Hepatocyte (in vitro differentiated cells): ENCODE measurements around the gene TDRD3. TPM values are rescaled to one million over a fixed set of nuclear protein-coding genes. Genes with fewer than 3 reads are reported as not detected.
A peak's percentile ranks its signal among the peaks of the same experiment; 100 is the strongest.

Experiments used
- DNase-seq: peaks from one replicate; pipeline ENCODE4 v3.0.0-alpha.2; 2016; ENCODE audit warnings: low spot score
- H2AFZ ChIP-seq: fragments of 200-600 bp; sonication (generic); 2 replicates; pipeline ENCODE4 v1.6.0; 2016; ENCODE audit warnings: antibody characterized with exemption, mild to moderate bottlenecking
- H3K27ac ChIP-seq: fragments of 200-600 bp; sonication (generic); 2 replicates; pipeline ENCODE4 v1.5.1; 2016; ENCODE audit warnings: mild to moderate bottlenecking
- H3K27me3 ChIP-seq: fragments of 200-600 bp; sonication (generic); 2 replicates; pipeline ENCODE4 v1.6.1; 2016
- H3K36me3 ChIP-seq: fragments of 200-600 bp; sonication (generic); replicated peaks from 2 replicates; pipeline ENCODE4 v1.5.1; 2016; ENCODE audit warnings: low read depth; ENCODE audit not compliant: insufficient read depth
- H3K4me1 ChIP-seq: fragments of 200-600 bp; sonication (generic); 2 replicates; pipeline ENCODE4 v1.5.1; 2016; ENCODE audit warnings: mild to moderate bottlenecking, moderate library complexity; ENCODE audit not compliant: insufficient read depth
- H3K4me2 ChIP-seq: fragments of 200-600 bp; sonication (generic); 2 replicates; pipeline ENCODE4 v1.6.0; 2016
- H3K4me3 ChIP-seq: fragments of 200-600 bp; sonication (generic); 2 replicates; pipeline ENCODE4 v1.5.1; 2016; ENCODE audit warnings: mild to moderate bottlenecking
- H3K79me2 ChIP-seq: fragments of 200-600 bp; sonication (generic); 2 replicates; pipeline ENCODE4 v1.6.0; 2017; ENCODE audit warnings: mild to moderate bottlenecking
- H3K9me2 ChIP-seq: fragments of 200-600 bp; sonication (generic); replicated peaks from 2 replicates; pipeline ENCODE4 v1.6.0; 2017; ENCODE audit warnings: mild to moderate bottlenecking; ENCODE audit not compliant: insufficient read depth
- H3K9me3 ChIP-seq: fragments of 200-600 bp; sonication (generic); 2 replicates; pipeline ENCODE4 v1.5.1; 2016; ENCODE audit warnings: low read depth, mild to moderate bottlenecking
- H4K20me1 ChIP-seq: fragments of 200-600 bp; sonication (generic); 2 replicates; pipeline ENCODE4 v1.6.0; 2016; ENCODE audit warnings: mild to moderate bottlenecking; ENCODE audit not compliant: insufficient read depth, poor library complexity, severe bottlenecking
- EZH2 ChIP-seq: fragments of 200-600 bp; sonication (generic); IDR thresholded peaks from 2 replicates; pipeline ENCODE4 v1.6.1; 2016; ENCODE audit warnings: antibody characterized with exemption, mild to moderate bottlenecking, borderline replicate concordance
- EZH2phosphoT487 ChIP-seq: fragments of 200-600 bp; sonication (generic); IDR thresholded peaks from one replicate; pipeline ENCODE4 v1.6.1; 2018; ENCODE audit warnings: antibody characterized with exemption, mild to moderate bottlenecking, low read depth, moderate library complexity; ENCODE audit not compliant: unreplicated experiment, severe bottlenecking
- WGBS: methylation state at CpG from one replicate; pipeline ENCODE4 v1.1.6; 2016; ENCODE audit warnings: low lambda C conversion rate; ENCODE audit errors: missing lambda C conversion rate; 5-methylcytosine and 5-hydroxymethylcytosine counted together
- polyA plus RNA-seq: library from polyadenylated mRNA; unstranded; fragments of >200 nt; fragmentation: Nextera tagmentation; extraction: Ambion mirVana; gene quantifications from 2 replicates; pipeline ENCODE4 v1.2.1, GENCODE V29; 2016
- total RNA-seq: library from RNA; depleted of rRNA; stranded (reverse); fragments of >200 nt; gene quantifications from 2 replicates; pipeline ENCODE4 v1.2.3, GENCODE V29; 2014
- TF ChIP-seq, protein P1 (sequence below): fragments of 200-600 bp; sonication (generic); IDR thresholded peaks from 2 replicates; pipeline ENCODE4 v1.5.1; 2016; ENCODE audit warnings: antibody characterized with exemption, mild to moderate bottlenecking; ENCODE audit not compliant: poor library complexity

Gene TDRD3
- total and polyA plus RNA-seq, 2 experiments from 2014 or later = 5.3 to 16.8 TPM

DNA sequence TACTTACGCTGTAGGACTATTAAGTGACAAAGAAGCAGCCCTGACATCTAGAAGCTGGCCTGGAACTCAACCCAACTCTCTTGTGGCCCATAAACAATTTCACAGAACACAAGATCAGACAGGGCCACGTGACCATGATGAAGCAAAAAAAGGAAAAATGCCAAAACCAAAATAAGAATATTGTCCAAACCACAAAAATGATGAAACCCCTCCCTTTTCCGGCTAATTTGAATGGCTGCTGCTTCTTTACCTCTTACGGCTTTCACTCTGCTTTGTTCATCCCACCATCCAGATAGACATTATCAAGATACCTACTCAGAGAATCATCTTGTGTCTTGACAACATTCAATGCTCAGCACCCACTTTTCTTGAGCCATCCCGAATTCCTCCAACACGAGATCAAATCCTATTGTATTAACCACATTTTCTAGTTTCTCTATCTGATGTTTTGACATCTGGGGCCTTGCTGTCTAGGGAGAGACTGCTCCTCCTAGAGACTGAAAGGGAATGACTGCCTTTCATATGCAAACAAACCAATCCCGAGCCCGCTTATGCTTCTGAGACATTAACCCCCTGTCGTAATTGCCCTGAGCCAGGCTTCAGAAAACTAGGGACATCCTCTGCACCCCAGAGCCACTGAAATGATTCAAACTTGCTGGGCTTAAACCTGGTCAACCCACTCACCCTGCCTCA, 186.3 kb downstream of the TDRD3 start:
- Histone ChIP-seq H3K9me3 (no peaks in the 10 kb centered on the region), H4K20me1 (no peaks in the 10 kb centered on the region), H3K27ac (no peak overlapping the region), H3K4me3 (no peak overlapping the region), H3K27me3 (no peaks in the 10 kb centered on the region), H3K4me1 (no peaks in the 10 kb centered on the region), H3K4me2 (no peak overlapping the region), H3K79me2 (no peaks in the 10 kb centered on the region), H3K36me3 (no peaks in the 10 kb centered on the region), H2AFZ (no peak overlapping the region), H3K9me2 (no peaks in the 10 kb centered on the region)
- TF ChIP-seq EZH2phosphoT487 (no peak), EZH2 (no peak)
- TF ChIP-seq, protein P1, sequence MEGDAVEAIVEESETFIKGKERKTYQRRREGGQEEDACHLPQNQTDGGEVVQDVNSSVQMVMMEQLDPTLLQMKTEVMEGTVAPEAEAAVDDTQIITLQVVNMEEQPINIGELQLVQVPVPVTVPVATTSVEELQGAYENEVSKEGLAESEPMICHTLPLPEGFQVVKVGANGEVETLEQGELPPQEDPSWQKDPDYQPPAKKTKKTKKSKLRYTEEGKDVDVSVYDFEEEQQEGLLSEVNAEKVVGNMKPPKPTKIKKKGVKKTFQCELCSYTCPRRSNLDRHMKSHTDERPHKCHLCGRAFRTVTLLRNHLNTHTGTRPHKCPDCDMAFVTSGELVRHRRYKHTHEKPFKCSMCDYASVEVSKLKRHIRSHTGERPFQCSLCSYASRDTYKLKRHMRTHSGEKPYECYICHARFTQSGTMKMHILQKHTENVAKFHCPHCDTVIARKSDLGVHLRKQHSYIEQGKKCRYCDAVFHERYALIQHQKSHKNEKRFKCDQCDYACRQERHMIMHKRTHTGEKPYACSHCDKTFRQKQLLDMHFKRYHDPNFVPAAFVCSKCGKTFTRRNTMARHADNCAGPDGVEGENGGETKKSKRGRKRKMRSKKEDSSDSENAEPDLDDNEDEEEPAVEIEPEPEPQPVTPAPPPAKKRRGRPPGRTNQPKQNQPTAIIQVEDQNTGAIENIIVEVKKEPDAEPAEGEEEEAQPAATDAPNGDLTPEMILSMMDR = no peak
- DNase-seq = no peak
- WGBS = 66% methylated on average over 9 of the region's 9 CpGs

DNA sequence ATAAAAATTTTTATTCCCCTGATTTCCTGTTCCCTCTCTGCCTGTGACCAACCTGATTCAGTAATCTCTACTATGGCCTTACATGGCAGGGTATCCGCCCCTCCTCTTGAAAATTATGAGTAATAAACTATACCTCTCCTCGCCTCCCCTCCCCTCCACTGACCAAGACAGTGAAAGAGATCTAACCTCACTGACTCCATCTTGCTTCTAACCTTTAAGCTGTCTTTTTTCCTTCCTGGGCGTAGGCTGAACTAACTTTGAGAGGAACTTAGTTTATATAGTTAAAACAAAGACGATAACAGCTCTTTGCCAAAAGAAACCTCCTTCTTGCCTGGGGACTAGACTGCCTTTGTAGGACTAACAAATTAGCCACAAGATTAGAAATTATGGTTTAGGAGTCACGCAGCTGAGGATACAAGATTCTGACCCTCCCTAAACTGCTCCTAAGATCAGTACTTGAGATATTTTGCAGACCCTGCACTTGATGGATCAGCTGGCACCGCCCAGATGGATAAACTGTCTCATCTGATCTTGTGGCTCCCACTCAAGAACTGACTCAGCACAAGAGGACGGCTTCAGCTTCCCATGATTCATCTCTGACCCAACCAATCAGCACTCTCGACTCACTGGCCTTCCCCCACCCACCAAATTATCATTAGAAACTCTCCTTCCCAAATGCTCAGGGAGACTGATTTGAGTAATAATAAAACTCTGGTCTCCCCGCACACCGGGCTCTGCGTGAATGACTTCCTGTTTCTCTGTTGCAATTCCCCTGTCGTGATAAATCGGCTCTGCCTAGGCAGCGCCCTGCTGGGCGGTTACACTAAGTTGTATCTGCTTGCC, 187.1 kb downstream of the TDRD3 start:
- Histone ChIP-seq H3K4me1 (no peaks in the 10 kb centered on the region), H4K20me1 (no peaks in the 10 kb centered on the region), H3K9me3 (no peaks in the 10 kb centered on the region), H3K79me2 (no peaks in the 10 kb centered on the region), H3K4me3 (no peak overlapping the region), H3K4me2 (peak overlapping the region; percentile 65), H3K36me3 (no peaks in the 10 kb centered on the region), H3K27ac (peak overlapping the region; percentile 51), H3K9me2 (no peaks in the 10 kb centered on the region), H2AFZ (peak overlapping the region; percentile 26), H3K27me3 (no peaks in the 10 kb centered on the region)
- 64% methylated on average over 15 of the region's 15 CpGs for WGBS
- DNase-seq = no peak
- TF ChIP-seq, protein P1 = no peak
- no peak for TF ChIP-seq EZH2phosphoT487
- TF ChIP-seq EZH2 = no peak

DNA sequence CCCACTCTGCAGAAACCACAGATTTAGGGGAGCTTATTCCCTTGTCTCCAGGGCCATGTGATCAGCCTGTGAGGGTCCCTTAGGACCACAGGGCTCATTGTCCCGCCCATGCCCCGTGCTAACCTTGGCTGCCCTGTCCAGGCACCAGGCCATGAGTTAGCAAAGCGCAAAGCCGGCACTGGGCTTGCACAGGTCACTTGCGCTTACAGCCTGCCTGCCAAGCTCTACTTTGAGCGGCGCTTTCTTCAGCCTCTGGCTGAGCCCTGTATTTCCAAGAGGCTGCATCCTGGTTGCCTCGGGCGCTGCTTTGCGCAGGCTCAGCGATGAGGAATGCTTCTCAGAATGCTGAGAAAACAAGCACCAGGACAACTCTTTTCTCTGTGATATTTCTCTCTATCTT, 188.0 kb downstream of the TDRD3 start:
- Histone ChIP-seq H3K9me2 (no peaks in the 10 kb centered on the region), H4K20me1 (no peaks in the 10 kb centered on the region), H3K79me2 (no peaks in the 10 kb centered on the region), H2AFZ (peak overlapping the region; percentile 29), H3K4me1 (no peaks in the 10 kb centered on the region), H3K27me3 (no peaks in the 10 kb centered on the region), H3K27ac (peak overlapping the region; percentile 51), H3K4me3 (no peak overlapping the region), H3K4me2 (peak overlapping the region; percentile 65), H3K9me3 (no peaks in the 10 kb centered on the region), H3K36me3 (no peaks in the 10 kb centered on the region)
- 45% methylated on average over 11 of the region's 11 CpGs for WGBS
- TF ChIP-seq, protein P1 = no peak
- TF ChIP-seq EZH2phosphoT487 (no peak), EZH2 (no peak)
- peak; percentile 46 for DNase-seq
